MM.1S (cell line): ENCODE data around the gene USP40.

Experiments
- CTCF ChIP-seq: fragments of 300-600 bp; sonication (generic); IDR thresholded peaks from 2 replicates; pipeline ENCODE4 v1.5.1; 2016; ENCODE audit warnings: antibody characterized with exemption, low read length, mixed read lengths
- EZH2 ChIP-seq: fragments of 300-600 bp; sonication (generic); optimal IDR thresholded peaks from 2 replicates; pipeline ENCODE3; 2017; ENCODE audit warnings: low read depth, mild to moderate bottlenecking, antibody characterized with exemption, low read length, mixed read lengths

- TF ChIP-seq CTCF (no peak), EZH2 (no peak)
Measured at GRCh38 chr2:233456111-233456510, 110.5 kb downstream of the USP40 start.
